ENCODE results near the gene PLEKHA5. TPM values are rescaled to one million over a fixed set of nuclear protein-coding genes. Genes with fewer than 3 reads are reported as not detected.
A peak's percentile ranks its signal among the peaks of the same experiment; 100 is the strongest.

The PLEKHA5 gene
- polyA plus RNA-seq, 3 donors, result 86.7 to 101 (median 98.9) TPM

DNA sequence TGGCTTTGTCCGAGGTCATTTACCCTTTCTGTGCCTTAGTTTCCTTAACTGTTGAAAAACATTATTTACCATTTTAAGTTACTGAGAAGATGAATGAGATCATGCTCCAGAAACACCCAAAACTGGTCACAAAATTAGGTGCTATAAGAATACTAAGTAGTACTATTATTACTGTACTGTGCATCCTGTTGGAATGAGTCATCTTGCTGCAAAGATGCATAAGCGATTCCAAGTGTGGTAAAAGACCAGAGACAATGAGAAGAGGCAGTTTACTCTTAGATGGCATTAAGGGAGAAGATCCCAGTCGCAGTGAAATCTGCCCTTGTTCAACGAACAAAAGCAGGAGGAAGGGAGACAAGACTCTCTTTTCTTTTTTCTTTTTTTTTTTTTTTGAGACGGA lies 4.2 kb upstream of the PLEKHA5 start:
- no peak for DNase-seq

DNA sequence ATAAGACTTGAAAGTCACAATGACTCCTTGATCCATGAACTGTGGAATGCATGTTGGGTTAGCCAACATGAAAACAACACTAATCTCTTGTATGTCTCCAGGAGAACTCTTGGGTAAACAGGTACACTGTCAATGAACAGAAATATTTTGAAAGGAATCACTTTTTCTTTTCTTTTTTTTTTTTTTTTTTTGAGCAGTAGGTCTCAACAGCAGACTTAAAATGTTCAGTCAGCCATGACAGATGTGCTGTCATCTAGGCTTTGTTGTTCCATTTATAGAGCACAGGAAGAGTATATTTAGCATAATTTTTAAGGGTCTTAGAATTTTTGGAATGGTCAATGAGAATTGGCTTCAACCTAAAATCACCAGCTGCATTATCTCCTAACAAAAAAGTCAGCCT lies 2.3 kb upstream of the PLEKHA5 start:
- no peak for DNase-seq

DNA sequence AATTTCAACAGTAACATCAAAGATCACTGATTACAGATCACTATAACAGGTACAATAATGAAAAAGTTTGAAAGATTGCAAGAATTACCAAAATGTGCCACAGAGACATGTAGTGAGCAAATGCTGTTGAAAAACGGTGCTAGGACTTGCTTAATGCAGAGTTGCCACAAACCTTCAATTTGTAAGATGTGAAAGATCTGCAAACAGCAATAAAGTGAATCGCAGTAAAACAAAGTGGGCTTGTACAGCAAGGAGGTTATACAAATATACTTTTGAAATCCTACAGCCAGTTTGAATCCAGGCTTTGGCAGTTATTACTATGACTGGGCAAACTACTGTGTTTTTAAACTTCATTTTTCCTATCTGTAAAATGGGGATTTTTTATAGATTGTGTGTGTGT lies 1.0 kb upstream of the PLEKHA5 start:
- DNase-seq, result no peak

DNA sequence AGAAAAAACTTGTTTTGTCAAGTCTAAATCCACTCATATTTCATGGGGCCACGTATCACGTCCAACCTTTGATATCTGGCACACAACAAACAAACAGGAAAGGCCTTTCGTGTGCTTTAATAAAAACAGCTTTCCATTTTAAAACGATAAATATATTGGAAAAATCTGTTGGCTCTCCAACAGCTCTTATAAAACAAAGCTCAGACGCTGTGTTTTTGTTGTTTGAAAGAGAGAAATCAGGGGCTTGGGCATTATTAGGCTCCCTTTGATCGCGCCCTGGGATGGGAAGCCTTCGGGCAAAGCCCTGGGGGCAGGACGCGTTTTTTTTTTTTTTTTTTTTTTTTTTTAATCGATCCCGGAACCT lies 429 bp upstream of the PLEKHA5 start:
- peak; percentile 35 for DNase-seq

DNA sequence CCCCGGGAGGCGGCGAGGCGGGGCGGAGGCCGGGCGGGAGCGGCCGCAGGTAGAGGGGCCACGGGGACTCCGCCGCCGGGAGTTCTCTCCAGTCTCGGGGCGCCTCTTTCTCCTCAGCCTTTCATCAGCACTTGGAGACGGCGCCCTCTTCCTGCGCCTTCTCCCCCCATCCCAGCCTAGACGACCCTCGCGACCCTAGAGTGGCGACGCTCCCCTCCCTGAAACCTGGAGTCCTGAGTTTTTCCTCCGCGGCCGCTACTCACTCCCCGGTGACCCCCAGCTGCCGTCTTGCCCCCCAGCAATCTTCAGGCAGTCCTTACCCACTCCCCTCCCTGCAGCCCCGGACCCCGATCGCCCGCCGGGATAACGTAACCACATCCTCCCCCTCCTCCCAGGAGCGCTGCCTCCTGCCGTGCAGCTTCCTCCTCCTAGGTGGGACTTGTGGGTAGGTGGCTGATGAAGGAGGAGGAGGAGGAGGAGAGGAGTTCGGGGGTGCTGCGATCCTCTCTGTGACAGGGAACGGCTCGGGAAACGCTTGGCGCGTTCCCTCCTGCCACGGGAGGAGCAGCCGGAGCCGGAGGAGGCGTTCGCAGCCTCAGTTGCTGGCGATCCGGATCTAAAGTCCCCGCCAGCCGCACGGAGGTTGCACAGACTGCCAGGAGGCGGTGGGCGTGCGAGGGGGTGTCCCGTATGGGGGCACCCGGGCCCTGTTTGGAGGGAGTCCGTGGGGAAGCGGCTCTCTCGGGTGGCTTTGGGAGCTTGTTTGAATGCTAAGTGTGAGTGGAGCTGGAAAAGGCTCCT lies 891 bp downstream of the PLEKHA5 start:
- DNase-seq, result peak; percentile 52

DNA sequence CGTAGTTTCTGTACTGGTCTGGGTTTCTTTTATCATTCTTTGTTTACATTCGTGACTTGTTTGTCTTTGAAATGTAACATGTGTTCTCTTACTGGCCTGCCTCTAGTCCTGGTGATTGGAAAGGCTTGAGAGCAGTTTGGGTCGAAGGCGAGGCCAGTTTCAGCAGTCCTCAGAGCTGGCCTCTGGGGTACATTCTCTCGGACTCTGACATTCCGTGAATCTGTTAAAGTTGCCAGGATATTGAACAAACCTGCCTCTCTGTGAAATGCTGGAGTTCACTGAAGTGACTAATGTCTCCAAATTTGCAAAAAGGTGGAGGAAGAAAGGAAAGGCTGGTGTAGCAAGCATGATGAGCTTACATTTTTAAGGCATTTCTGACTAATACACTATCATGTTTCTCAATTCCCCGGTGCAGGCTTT lies 1.5 kb downstream of the PLEKHA5 start:
- peak; percentile 58 for DNase-seq

DNA sequence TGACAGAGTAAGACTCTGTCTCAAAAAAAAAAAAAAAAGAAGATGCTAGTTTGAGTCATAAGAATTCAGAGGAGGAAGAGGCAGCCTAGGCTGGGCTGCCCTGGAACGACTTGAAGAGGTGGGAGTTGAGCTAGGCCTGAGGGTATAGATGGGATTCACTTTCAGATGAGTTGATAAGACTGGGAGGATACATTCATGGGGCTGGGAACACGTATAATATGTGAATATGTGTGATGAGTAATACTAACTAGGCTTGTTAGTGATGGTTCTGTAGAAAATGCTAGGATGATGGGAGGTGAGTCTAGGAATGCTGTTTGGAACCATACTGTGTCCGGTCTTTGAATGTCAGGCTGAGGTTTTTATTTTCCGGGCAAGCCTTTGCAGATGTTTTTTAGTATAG lies 9.0 kb downstream of the PLEKHA5 start:
- no peak for DNase-seq

DNA sequence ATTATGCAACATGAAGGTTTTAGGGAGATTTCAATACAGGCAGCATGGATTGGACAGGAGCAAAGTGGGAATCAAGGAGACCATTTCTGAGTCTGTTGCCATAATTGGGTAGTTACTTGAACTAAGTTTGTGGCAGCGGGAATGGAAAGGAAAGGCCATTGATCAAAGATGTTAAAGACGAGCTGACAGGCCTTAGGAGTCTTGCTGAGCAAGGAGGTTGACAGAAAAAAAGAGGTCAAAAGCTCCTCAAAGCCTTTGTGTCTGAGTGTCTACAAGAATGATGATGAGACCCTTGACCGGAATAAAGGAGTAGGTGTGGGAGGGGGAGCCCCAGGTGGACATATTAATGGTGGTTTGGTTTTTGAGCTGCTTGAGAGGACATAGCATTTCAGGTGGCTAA lies 9.4 kb downstream of the PLEKHA5 start:
- DNase-seq, result no peak

DNA sequence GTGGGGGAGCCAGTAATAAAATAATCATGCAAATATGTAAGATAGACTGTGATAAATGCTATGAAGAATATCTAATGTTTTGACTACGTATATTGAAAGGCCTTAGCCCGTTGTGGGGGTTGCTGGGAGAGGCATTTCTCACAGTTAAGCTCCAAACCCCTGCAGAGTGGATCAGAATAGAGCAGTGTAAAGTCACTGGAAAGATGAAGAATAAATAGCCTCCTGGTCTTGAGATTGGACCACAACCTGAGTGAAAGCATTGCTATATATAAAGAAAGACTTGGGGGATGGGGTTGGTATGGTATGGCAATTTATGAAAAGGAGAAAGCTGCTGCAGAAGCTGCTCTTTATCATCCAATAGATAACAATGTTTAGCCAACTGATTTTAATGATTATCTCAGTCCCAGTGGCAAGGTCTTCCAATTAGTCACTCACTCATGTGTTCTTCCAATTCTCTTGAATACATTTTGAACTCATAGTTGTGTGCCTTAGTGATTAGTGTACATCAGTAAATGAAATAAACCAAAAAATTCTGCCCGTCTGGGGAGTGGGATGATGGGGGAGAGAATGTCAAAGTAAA lies 10.2 kb downstream of the PLEKHA5 start:
- DNase-seq, result no peak

DNA sequence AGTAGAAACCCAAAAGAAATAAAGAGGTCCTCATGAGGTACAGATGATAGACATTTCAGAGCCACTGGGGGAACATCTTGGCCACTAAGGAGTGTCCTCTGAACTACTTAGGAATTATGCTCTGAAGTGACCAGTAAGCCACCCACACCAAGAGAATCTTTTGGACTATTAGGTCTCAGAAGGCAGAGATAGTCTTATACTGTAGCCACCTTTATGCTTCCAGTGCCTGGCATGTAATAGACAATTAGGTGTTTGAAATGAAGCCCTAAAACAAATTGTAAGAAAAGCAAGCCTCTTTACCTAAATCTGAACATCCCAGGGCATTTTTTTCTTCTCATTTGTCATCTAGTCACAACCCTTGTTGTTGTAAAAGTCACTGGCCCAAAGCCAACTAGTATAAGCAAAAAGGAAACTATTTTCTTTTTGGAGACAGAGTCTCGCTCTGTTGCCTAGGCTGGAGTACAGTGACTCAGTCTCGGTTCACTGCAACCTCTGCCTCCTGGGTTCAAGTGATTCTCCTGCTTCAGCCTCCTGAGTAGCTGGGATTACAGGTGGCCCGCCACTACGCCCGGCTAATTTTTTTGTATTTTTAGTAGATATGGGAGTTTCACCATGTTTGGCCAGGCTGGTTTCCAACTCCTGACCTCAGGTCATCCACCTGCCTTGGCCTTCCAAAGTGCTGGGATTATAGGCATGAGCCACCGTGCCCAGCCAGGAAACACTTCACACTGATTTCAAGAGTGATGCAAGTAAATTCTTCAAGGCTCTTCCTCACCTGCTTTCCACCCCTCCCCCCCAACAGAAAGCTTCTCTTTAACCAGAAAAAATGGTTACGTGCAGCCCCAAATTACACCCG lies 11.1 kb downstream of the PLEKHA5 start:
- no peak for DNase-seq

DNA sequence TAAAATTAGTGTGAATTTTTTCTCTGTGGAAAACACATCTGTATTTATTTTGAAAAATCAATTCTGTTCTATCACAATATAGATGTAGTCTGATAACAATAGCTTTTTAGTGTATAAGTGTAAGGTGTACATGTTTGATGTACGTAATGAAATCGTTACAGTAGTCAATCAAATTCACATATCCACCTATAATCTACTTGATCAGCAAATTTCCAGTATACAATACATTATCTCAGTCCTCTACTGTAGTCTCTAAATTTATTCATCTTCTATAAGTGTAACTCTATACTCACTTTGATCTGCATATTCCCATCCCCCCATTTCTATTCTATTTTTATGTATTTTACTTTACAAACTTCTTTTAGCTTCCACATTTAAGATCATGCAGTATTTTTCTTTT lies 13.0 kb downstream of the PLEKHA5 start:
- no peak for DNase-seq

DNA sequence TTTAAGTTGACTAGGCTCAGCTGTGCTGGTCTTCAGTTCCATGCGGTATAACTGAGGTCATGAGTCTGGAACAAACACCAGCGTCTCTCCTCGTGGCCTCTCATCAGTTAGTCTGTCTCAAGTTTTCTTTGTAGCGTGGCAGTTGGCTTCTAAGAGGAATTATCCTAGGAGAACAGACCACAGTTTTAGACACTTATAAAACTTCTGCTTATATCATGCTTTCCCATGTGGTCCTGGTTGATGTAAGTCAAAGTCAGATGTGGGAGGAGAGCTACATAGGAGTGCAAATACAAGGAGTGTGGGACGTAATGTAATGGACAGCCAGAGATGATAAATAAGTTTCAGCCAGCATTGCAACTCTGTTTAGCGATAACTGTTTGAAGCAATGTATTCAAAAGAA lies 14.8 kb downstream of the PLEKHA5 start:
- DNase-seq, result no peak

DNA sequence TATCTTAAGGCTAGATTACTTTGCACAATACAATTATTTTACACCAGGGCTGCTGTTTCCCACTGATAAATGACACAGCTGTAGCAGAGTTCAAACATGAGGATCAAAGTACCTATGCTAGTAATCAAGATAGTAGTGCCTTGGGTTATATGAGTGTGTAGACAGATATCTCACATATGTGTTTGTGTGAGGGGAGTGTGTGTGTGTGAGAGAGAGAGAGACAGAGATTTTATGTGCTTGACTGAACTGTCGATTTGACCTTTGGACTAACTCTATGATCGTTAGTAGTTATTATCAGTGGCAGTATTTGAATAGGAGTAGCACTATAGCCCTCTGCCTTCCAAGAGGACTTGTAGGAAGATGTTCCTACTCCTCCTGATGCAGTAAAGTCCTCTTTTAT lies 15.5 kb downstream of the PLEKHA5 start:
- DNase-seq, result no peak

DNA sequence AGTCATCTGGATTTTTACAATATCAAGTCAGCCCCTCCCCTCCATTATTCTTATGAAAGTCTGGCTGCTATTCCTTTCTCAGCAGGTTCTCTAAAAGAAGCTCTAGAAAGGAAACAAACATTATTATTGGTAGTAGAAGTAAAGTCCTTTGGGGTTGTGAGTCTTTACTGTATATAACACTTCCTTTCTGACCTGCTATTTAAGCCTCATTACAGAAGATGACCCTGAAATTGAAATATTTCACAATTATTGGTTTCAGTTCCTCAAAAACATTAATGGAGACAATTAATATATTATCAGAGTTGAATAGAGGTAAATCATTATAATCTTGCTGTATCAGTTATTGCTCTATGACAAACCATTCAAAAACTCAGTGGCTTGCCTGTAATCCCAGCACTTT lies 19.3 kb downstream of the PLEKHA5 start:
- no peak for DNase-seq

DNA sequence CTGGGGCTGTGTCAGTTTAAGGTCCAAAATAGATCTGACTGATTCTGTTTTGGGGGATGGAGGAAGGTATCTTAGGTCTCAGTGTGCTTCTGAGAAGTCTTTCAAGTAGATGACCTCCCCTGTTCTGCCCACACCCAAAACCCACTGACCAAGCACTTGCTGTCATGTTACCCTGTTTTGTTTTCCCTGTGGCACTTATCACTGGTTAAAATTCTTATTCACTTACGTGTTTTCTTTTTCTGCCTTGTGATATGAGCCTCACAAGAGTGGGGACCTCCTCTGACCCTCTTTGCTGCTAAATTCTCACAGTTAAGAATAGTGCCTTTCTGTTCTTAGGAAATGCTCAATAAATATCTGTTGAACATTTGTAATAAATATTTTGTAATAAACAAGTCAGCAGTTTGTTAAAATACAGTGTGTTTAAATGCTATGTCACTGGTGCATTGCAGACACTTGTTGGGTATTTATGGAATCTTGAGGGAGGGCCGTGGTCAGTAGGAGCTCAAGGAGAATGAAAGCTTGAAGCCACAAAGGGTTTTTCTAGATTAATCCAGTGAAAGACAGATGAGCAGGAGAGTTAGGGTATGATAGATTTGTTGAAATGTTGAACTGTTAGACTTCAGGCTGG lies 20.9 kb downstream of the PLEKHA5 start:
- no peak for DNase-seq

DNA sequence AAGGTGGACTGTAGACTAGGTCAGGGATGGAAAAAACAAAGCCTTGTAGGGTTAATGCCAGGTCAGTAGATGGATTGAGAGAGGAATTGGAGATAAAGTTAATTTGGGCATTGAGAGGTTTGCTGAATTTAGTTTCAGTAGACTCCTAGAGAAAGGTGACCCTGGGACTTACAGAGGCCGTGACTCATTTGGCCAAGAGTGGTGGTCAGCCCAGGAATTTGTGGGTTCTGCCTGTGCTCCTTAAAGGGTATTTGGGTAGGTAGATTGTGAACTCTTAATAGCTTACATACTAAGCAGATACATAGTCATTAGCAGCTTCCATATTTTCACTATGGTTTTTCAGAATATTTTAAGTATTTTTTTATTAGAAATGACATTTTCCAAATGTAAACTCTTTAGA lies 21.8 kb downstream of the PLEKHA5 start:
- no peak for DNase-seq

DNA sequence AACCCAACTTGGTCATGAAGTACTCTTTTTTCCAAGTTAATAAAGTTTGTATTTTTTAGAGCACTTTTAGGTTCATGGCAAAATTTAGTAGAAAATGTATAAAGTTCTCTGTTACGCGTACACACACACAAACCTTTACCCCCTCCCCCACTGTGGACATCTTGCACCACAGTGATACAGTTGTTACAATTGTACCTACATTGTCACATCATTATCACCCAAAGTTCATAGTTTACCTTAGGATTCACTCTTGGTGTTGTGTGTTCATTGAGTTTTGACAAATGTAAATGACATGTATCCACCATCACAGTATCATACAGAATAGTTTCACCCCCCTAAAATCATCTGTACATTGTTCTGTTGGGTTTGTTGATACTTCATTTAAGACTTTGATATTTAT lies 23.9 kb downstream of the PLEKHA5 start:
- DNase-seq, result no peak

DNA sequence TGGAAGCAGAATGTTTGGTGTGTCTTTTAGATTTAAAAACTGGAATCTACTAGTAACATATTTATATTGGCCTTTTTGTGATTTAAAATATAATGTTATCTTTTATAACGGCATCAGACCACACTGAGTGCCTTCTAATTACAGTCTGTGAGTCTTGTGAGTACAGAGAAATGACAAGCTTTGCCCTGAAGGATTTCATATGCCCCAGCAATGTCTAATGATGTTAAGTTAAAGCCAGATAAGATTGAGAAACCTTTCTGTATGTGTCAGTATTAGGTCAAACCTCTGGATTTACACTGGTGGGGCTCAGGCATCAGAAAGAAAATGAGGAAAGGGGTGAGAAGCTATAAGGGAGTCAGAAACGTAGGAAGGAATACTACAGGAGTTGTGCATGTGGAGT lies 25.2 kb downstream of the PLEKHA5 start:
- no peak for DNase-seq

DNA sequence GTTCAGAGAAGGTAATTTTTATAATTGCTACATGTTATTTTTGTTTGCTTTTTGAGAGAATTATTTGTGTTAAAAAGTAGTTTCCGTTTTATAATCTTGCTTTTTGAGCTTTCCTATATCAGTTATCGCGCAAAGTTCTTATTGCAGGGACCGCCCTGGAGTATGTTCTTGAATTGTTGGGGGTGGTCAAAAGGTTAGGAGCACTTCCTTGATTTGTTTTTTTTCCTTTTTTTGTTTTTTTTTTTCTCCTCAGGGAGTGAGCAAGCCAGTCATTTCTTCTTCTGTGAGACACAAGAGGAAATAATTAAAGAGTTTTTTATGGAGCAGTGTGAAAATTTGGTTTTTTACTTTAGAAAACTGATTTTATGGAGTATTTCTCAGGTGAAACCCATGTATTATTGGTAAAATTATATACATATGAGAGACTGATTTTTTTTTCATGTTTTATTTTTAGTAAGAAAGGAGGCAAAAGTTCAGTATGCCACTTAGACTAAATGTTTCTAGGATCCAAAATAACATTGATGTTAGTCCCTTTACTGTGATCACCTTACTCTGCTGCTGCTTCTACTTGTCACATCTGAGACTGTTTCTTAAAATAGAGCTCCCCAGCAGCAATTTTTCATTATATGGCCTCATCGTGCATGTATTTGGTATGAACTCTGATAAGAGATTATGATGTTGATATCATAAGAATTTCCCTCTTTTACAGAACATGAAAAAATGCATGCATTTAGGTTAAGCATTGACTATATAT lies 26.6 kb downstream of the PLEKHA5 start:
- no peak for DNase-seq

DNA sequence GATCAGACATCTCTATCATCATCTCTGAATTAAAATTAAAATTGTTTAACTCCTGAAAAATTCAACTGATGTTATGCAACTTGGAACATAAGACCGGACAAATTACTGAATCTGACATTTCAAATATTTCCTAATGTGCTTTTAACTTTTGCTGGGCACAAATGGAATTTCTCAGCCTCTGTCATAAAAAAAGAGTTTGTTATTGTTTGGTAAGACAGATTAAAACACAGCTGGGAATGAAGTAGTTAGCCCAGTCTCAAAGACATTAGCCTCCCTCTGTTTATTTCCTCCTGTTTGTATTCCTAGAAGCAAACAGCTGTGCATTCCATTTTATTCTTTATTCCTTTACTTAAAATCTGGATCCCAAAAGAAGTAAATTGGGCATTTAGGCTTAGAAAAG lies 29.4 kb downstream of the PLEKHA5 start:
- no peak for DNase-seq

DNA sequence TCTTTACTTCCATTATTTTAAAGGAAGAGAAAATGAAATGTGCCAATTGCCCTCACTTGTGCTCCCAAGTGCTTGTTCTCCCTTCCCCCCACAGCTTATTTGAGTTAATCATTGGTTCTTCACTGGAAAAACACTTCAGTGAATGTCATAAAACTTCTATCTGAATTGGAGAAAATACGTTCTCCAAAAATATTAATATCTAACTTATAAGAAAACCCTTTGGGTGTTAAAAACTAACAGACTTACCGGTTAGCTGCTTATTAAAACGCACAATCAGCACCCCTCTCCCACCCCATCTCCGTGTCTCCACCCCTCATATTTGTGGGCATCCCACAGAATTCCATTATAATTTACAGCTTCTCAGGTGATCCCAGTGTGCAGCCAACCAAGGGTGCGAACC lies 31.7 kb downstream of the PLEKHA5 start:
- no peak for DNase-seq

DNA sequence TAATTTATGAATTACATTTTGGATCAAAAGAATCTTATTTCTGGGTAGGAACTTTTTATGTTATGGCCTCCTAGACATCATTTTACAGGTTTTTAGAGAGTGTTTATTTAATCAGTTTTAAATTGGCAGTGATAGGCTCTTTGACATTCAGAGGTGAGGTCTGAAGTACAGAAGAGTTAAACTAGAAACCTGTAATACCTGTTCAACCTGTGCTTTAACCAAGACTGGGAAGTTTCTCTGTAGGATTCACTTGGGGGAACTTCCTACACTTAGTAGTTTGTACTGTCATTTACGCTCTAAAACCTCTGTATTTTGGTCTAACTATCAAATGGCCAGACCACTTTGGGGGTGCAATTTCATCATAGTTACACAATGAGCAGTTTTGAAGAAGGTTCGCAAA lies 35.9 kb downstream of the PLEKHA5 start:
- DNase-seq, result no peak
